Measurements from ENCODE around the gene SSNA1.

GRCh38 chr9:137200311-137201204 lies 12.1 kb downstream of the SSNA1 start, which contains the start of gene TPRN:
- TF ChIP-seq CTCF (IDR thresholded peaks at IDR 0.05) (no peak), POLR2A (IDR thresholded peaks at IDR 0.05) (no peak)

Data from lower leg skin (tissue), 3 donors.